ENCODE results near the gene TVP23A.

TVP23A gene

GRCh38 chr16:10728003-10728887 lies 90.3 kb downstream of the TVP23A start:
- H3K4me3 ChIP-seq (ENCODE audit: low read depth in 1 of 2, low read length in 2 of 2): no peak overlapping the region
- H3K27ac ChIP-seq (ENCODE audit: low read length): no peak overlapping the region
- no peaks in the 10 kb centered on the region for H3K27me3 ChIP-seq (ENCODE audit: low read depth, low read length)
- no peaks in the 10 kb centered on the region for H3K9me3 ChIP-seq (ENCODE audit: control insufficient read depth in 1 of 2, low read length in 2 of 2)
- no peaks in the 10 kb centered on the region for H3K36me3 ChIP-seq (ENCODE audit: control insufficient read depth in 1 of 2, insufficient read depth in 2 of 2, low read length in 2 of 2)
- peaks cover 0 to 4% of the 10 kb centered on the region in 2 donors for H3K4me1 ChIP-seq (ENCODE audit: control insufficient read depth in 1 of 2, insufficient read depth in 2 of 2, low read length in 2 of 2)

All from muscle layer of duodenum (tissue), 2 donors.